K562 (cell line): ENCODE data around the gene YLPM1. TPM values are rescaled to one million over a fixed set of nuclear protein-coding genes. Genes with fewer than 3 reads are reported as not detected.

Experiments used
- FOXA3 ChIP-seq, 2 experiments: fragments of 450-650 bp in 1 of 2; sonication (generic) in 1 of 2; formaldehyde crosslinking; IDR thresholded peaks in 1 of 2; conservative IDR thresholded peaks in 1 of 2; 2 replicates each; pipeline versions ENCODE4 v1.4.0 to v1.8.0; 2020 to 2022; ENCODE audit warnings: mild to moderate bottlenecking in 2 of 2, missing genetic modification reagents in 1 of 2
- HCFC1 ChIP-seq: IDR thresholded peaks from 2 replicates; pipeline ENCODE4 v1.6.1; 2012; ENCODE audit warnings: low read depth, low read length, improper control_type of control experiment
- MBD2 ChIP-seq: sonication (generic); IDR thresholded peaks from 2 replicates; pipeline ENCODE4 v1.6.1; 2016; ENCODE audit warnings: low read depth, borderline replicate concordance
- NONO ChIP-seq, 2 experiments: fragments of 200-400 bp in 1 of 2; fragments of 450-650 bp in 1 of 2; formaldehyde crosslinking in 1 of 2; IDR thresholded peaks; 2 replicates each; pipeline ENCODE4 v1.6.1; 2017; ENCODE audit warnings: low read depth in 2 of 2, mild to moderate bottlenecking in 2 of 2, moderate library complexity in 2 of 2, low read length in 1 of 2
- PHF20 ChIP-seq: fragments of 450-650 bp; IDR thresholded peaks from 2 replicates; pipeline ENCODE4 v1.6.1; 2018; ENCODE audit not compliant: partially characterized antibody
- PHF21A ChIP-seq: fragments of 450-650 bp; IDR thresholded peaks from 2 replicates; pipeline ENCODE4 v1.6.1; 2017; ENCODE audit warnings: low read depth, borderline replicate concordance
- PPARD ChIP-seq: fragments of 250-450 bp; sonication (Bioruptor Pico); IDR thresholded peaks from 2 replicates; pipeline ENCODE4 v1.8.0; 2022; ENCODE audit warnings: inconsistent platforms, mild to moderate bottlenecking, moderate library complexity
- PTBP1 ChIP-seq: fragments of 200-400 bp; formaldehyde crosslinking; IDR thresholded peaks from 2 replicates; pipeline ENCODE4 v1.6.1; 2017; ENCODE audit warnings: low read depth, low read length
- RBM25 ChIP-seq: fragments of 200-400 bp; formaldehyde crosslinking; IDR thresholded peaks from 2 replicates; pipeline ENCODE4 v1.6.1; 2018; ENCODE audit warnings: low read length, low read depth, moderate library complexity; ENCODE audit not compliant: severe bottlenecking
- SOX6 ChIP-seq: fragments of 450-650 bp; IDR thresholded peaks from 2 replicates; pipeline ENCODE4 v1.6.1; 2014; ENCODE audit warnings: mild to moderate bottlenecking
- SRSF7 ChIP-seq: fragments of 200-400 bp; formaldehyde crosslinking; optimal IDR thresholded peaks from 2 replicates; pipeline ENCODE3; 2017; ENCODE audit warnings: mild to moderate bottlenecking, low read depth, low read length
- STAG1 ChIP-seq: sonication (generic); formaldehyde crosslinking; IDR thresholded peaks from 2 replicates; pipeline ENCODE4 v1.5.0; 2020; ENCODE audit warnings: missing genetic modification reagents, borderline replicate concordance
- STAT5B ChIP-seq: fragments of 250-450 bp; sonication (Bioruptor Pico); IDR thresholded peaks from 2 replicates; pipeline ENCODE4 v1.8.0; 2021; ENCODE audit warnings: mild to moderate bottlenecking, inconsistent platforms
- TAL1 ChIP-seq: fragments of 450-650 bp; IDR thresholded peaks from 2 replicates; pipeline ENCODE4 v1.6.1; 2016; ENCODE audit warnings: mild to moderate bottlenecking
- ZNF561 ChIP-seq: fragments of 450-650 bp; formaldehyde crosslinking; conservative IDR thresholded peaks from 2 replicates; pipeline ENCODE4 v1.4.0; 2020; ENCODE audit warnings: mild to moderate bottlenecking, moderate library complexity
- polyA plus RNA-seq, 8 experiments: library from polyadenylated mRNA; depleted of rRNA in 4 of 8; stranded (reverse) in 5 of 8; unstranded in 3 of 8; fragments of >200 nt; fragmentation: Nextera tagmentation in 2 of 8; fragmentation: Illumina TruSeq in 1 of 8; extraction: Ambion mirVana in 2 of 8; extraction: Trizol in 1 of 8; gene quantifications; 2 replicates each; pipeline versions ENCODE4 v1.2.1 to v1.2.3, GENCODE V29; 2011 to 2014; ENCODE audit warnings: inconsistent platforms in 1 of 8, missing spikeins in 1 of 8
- total RNA-seq, 7 experiments: library from RNA; depleted of rRNA in 6 of 7; stranded (reverse); fragments of >200 nt in 6 of 7; fragmentation: Illumina TruSeq in 2 of 7; extraction: Trizol in 2 of 7; gene quantifications; 2 replicates each; pipeline versions ENCODE4 v1.2.1 to v1.2.3, GENCODE V29; 2011 to 2021; ENCODE audit warnings: low replicate concordance in 1 of 7
- TF ChIP-seq, protein P1 (sequence below): fragments of 450-650 bp; IDR thresholded peaks from 2 replicates; pipeline ENCODE4 v1.6.1; 2017; ENCODE audit warnings: mild to moderate bottlenecking, moderate library complexity
- TF ChIP-seq, protein P2 (sequence below): fragments of 450-650 bp; IDR thresholded peaks from 2 replicates; pipeline ENCODE4 v1.7.1; 2018; ENCODE audit warnings: mild to moderate bottlenecking, low read depth; ENCODE audit not compliant: partially characterized antibody
- TF ChIP-seq, protein P3 (sequence below): fragments of 150-350 bp; conservative IDR thresholded peaks from 2 replicates; pipeline ENCODE4 v1.6.1; 2014; ENCODE audit warnings: low read length

YLPM1 gene
- total and polyA plus RNA-seq, 9 of the 15 experiments (the other 6 are each of a cell fraction or from before 2014, with no cell fraction given), result 7.2 to 32.7 (median 14.6) TPM

DNA sequence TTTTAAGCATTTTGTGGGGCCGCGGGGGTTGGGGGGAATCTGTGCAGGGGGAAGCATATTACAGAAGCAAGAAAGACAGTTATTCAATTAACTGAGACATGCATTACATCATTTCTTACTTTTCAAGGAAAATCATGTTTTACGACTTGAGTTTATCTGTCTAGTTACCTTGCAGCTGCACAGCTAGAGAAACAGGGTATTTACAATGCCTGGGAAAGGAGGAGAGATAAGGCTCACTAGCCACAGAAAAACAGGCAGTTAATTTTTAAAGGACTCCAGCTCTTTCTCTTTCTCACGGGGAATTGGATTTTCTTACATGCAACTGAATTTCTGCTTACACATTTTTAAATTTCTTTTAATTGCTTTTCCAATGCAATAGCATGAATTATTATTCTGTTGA lies 28.0 kb upstream of the YLPM1 start (continued):
- TF ChIP-seq, protein P1, sequence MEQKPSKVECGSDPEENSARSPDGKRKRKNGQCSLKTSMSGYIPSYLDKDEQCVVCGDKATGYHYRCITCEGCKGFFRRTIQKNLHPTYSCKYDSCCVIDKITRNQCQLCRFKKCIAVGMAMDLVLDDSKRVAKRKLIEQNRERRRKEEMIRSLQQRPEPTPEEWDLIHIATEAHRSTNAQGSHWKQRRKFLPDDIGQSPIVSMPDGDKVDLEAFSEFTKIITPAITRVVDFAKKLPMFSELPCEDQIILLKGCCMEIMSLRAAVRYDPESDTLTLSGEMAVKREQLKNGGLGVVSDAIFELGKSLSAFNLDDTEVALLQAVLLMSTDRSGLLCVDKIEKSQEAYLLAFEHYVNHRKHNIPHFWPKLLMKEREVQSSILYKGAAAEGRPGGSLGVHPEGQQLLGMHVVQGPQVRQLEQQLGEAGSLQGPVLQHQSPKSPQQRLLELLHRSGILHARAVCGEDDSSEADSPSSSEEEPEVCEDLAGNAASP, result no peak
- TF ChIP-seq SOX6 (peak; percentile 82), PTBP1 (no peak), STAG1 (CRISPR knock-in tag) (no peak), SRSF7 (no peak), PHF21A (no peak), PPARD (CRISPR knock-in tag) (no peak), HCFC1 (no peak), RBM25 (no peak), ZNF561 (CRISPR knock-in tag) (no peak), FOXA3 (CRISPR knock-in tag; conservative IDR thresholded peaks at IDR 0.05 in 1 of 2, IDR thresholded peaks at IDR 0.05 in 1 of 2) (peak; percentile 98 to 99), NONO (IDR thresholded peaks at IDR 0.05; ENCODE audit: low read depth in 2 of 2, low read length in 1 of 2) (no peak), PHF20 (no peak), TAL1 (peak; percentile 89), STAT5B (CRISPR knock-in tag) (no peak), MBD2 (no peak)
- TF ChIP-seq, protein P2, sequence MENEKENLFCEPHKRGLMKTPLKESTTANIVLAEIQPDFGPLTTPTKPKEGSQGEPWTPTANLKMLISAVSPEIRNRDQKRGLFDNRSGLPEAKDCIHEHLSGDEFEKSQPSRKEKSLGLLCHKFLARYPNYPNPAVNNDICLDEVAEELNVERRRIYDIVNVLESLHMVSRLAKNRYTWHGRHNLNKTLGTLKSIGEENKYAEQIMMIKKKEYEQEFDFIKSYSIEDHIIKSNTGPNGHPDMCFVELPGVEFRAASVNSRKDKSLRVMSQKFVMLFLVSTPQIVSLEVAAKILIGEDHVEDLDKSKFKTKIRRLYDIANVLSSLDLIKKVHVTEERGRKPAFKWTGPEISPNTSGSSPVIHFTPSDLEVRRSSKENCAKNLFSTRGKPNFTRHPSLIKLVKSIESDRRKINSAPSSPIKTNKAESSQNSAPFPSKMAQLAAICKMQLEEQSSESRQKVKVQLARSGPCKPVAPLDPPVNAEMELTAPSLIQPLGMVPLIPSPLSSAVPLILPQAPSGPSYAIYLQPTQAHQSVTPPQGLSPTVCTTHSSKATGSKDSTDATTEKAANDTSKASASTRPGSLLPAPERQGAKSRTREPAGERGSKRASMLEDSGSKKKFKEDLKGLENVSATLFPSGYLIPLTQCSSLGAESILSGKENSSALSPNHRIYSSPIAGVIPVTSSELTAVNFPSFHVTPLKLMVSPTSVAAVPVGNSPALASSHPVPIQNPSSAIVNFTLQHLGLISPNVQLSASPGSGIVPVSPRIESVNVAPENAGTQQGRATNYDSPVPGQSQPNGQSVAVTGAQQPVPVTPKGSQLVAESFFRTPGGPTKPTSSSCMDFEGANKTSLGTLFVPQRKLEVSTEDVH, result no peak
- TF ChIP-seq, protein P3, sequence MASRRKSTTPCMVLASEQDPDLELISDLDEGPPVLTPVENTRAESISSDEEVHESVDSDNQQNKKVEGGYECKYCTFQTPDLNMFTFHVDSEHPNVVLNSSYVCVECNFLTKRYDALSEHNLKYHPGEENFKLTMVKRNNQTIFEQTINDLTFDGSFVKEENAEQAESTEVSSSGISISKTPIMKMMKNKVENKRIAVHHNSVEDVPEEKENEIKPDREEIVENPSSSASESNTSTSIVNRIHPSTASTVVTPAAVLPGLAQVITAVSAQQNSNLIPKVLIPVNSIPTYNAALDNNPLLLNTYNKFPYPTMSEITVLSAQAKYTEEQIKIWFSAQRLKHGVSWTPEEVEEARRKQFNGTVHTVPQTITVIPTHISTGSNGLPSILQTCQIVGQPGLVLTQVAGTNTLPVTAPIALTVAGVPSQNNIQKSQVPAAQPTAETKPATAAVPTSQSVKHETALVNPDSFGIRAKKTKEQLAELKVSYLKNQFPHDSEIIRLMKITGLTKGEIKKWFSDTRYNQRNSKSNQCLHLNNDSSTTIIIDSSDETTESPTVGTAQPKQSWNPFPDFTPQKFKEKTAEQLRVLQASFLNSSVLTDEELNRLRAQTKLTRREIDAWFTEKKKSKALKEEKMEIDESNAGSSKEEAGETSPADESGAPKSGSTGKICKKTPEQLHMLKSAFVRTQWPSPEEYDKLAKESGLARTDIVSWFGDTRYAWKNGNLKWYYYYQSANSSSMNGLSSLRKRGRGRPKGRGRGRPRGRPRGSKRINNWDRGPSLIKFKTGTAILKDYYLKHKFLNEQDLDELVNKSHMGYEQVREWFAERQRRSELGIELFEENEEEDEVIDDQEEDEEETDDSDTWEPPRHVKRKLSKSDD, result no peak
